WTC11 (cell line): ENCODE results near the gene KRT79. TPM values are rescaled to one million over a fixed set of nuclear protein-coding genes. Genes with fewer than 3 reads are reported as not detected.

Experiments
- ATAC-seq: fragments of 200-7000 bp; cut with Tn5 transposase; 2 replicates; pipeline ENCODE4 v1.10.0; 2021; ENCODE audit warnings: mild to moderate bottlenecking, moderate library complexity
- CTCF ChIA-PET: fragments of 300-600 bp; sonication (Branson Sonifier 250); formaldehyde crosslinking; loops from one replicate; lab custom pipeline; 2021; ENCODE audit warnings: antibody characterized with exemption; lab: Charles Lee
- POLR2A ChIA-PET: fragments of 350-600 bp; sonication (Branson Sonifier 250); formaldehyde crosslinking; loops from one replicate; lab custom pipeline; 2021; ENCODE audit warnings: antibody characterized with exemption; lab: Charles Lee
- DNase-seq: peaks from one replicate; pipeline ENCODE4 v3.0.0; 2021; ENCODE audit warnings: low spot score
- H3K27ac Mint-ChIP-seq: 2 replicates; pipeline ENCODE4 v1.8.0; 2021; ENCODE audit warnings: mixed read lengths
- H3K27me3 Mint-ChIP-seq: 2 replicates; pipeline ENCODE4 v1.8.0; 2021; ENCODE audit warnings: low read depth, mild to moderate bottlenecking, moderate library complexity, mixed read lengths
- H3K36me3 Mint-ChIP-seq: 2 replicates; pipeline ENCODE4 v1.8.0; 2021; ENCODE audit warnings: mixed read lengths
- H3K4me1 Mint-ChIP-seq: 2 replicates; pipeline ENCODE4 v1.8.0; 2022; ENCODE audit warnings: mixed read lengths
- H3K4me3 Mint-ChIP-seq: 2 replicates; pipeline ENCODE4 v1.8.0; 2021; ENCODE audit warnings: mild to moderate bottlenecking, moderate library complexity, mixed read lengths
- H3K9me3 Mint-ChIP-seq: 2 replicates; pipeline ENCODE4 v1.8.0; 2021; ENCODE audit warnings: mixed read lengths
- ATF1 ChIP-seq: sonication (generic); formaldehyde crosslinking; IDR thresholded peaks from 2 replicates; pipeline ENCODE4 v1.8.1; 2023; ENCODE audit warnings: mild to moderate bottlenecking, moderate library complexity, missing genetic modification reagents
- ELF4 ChIP-seq: sonication (generic); formaldehyde crosslinking; IDR thresholded peaks from 2 replicates; pipeline ENCODE4 v1.8.1; 2022; ENCODE audit warnings: low read depth, mild to moderate bottlenecking, moderate library complexity, missing genetic modification reagents
- FOXK1 ChIP-seq: sonication (generic); formaldehyde crosslinking; IDR thresholded peaks from 2 replicates; pipeline ENCODE4 v1.8.0; 2022; ENCODE audit warnings: mild to moderate bottlenecking, moderate library complexity, missing genetic modification reagents
- GABPB1 ChIP-seq: sonication (generic); formaldehyde crosslinking; IDR thresholded peaks from 2 replicates; pipeline ENCODE4 v1.8.1; 2023; ENCODE audit warnings: mild to moderate bottlenecking, missing genetic modification reagents
- GRHL2 ChIP-seq: fragments of 250-450 bp; sonication (Bioruptor Pico); IDR thresholded peaks from 2 replicates; pipeline ENCODE4 v1.8.0; 2022; ENCODE audit warnings: mild to moderate bottlenecking, moderate library complexity; ENCODE audit not compliant: insufficient replicate concordance, severe bottlenecking
- GTF2I ChIP-seq: fragments of 250-450 bp; sonication (Bioruptor Pico); conservative IDR thresholded peaks from 2 replicates; pipeline ENCODE4 v1.4.0; 2021; ENCODE audit warnings: mild to moderate bottlenecking
- IRF2 ChIP-seq: sonication (generic); formaldehyde crosslinking; IDR thresholded peaks from 2 replicates; pipeline ENCODE4 v1.8.0; 2022; ENCODE audit warnings: low read depth, missing genetic modification reagents, borderline replicate concordance
- NFYB ChIP-seq: sonication (generic); formaldehyde crosslinking; conservative IDR thresholded peaks from 2 replicates; pipeline ENCODE4 v1.8.0; 2022; ENCODE audit warnings: low read depth, missing genetic modification reagents
- OVOL2 ChIP-seq: fragments of 250-450 bp; sonication (Bioruptor Pico); IDR thresholded peaks from 2 replicates; pipeline ENCODE4 v1.9.0; 2021; ENCODE audit warnings: mild to moderate bottlenecking, borderline replicate concordance
- PRRX2 ChIP-seq: fragments of 250-450 bp; sonication (Bioruptor Pico); IDR thresholded peaks from 2 replicates; pipeline ENCODE4 v1.8.0; 2021; ENCODE audit warnings: mild to moderate bottlenecking
- SMAD4 ChIP-seq: sonication (generic); formaldehyde crosslinking; IDR thresholded peaks from 2 replicates; pipeline ENCODE4 v1.8.0; 2022; ENCODE audit warnings: mild to moderate bottlenecking, missing genetic modification reagents
- SP1 ChIP-seq: sonication (generic); formaldehyde crosslinking; conservative IDR thresholded peaks from 2 replicates; pipeline ENCODE4 v1.8.1; 2022; ENCODE audit warnings: missing genetic modification reagents
- TEAD1 ChIP-seq: sonication (generic); formaldehyde crosslinking; IDR thresholded peaks from 2 replicates; pipeline ENCODE4 v1.8.0; 2022; ENCODE audit warnings: mild to moderate bottlenecking, missing genetic modification reagents
- ZNF121 ChIP-seq: sonication (generic); formaldehyde crosslinking; IDR thresholded peaks from 2 replicates; pipeline ENCODE4 v1.8.0; 2023; ENCODE audit warnings: missing genetic modification reagents
- ZNF416 ChIP-seq: fragments of 250-450 bp; sonication (Bioruptor Pico); IDR thresholded peaks from 2 replicates; pipeline ENCODE4 v1.9.0; 2021; ENCODE audit warnings: mild to moderate bottlenecking, inconsistent platforms
- total RNA-seq: library from RNA; stranded (reverse); gene quantifications from 3 replicates; pipeline ENCODE4 v1.2.3, GENCODE V29; 2021
- TF ChIP-seq, protein P1 (sequence below): sonication (generic); formaldehyde crosslinking; IDR thresholded peaks from 2 replicates; pipeline ENCODE4 v1.8.1; 2023; ENCODE audit warnings: mild to moderate bottlenecking, missing genetic modification reagents, moderate library complexity
- TF ChIP-seq, protein P2 (sequence below): sonication (generic); formaldehyde crosslinking; IDR thresholded peaks from 2 replicates; pipeline ENCODE4 v1.8.0; 2022; ENCODE audit warnings: mild to moderate bottlenecking, missing genetic modification reagents
- TF ChIP-seq, protein P3 (sequence below): fragments of 200-600 bp; IDR thresholded peaks from 2 replicates; pipeline ENCODE4 v1.8.0; 2022; ENCODE audit warnings: antibody characterized with exemption
- TF ChIP-seq, protein P4 (sequence below): sonication (generic); formaldehyde crosslinking; IDR thresholded peaks from 2 replicates; pipeline ENCODE4 v1.8.1; 2022; ENCODE audit warnings: missing genetic modification reagents, borderline replicate concordance
- TF ChIP-seq, protein P5 (sequence below): sonication (generic); formaldehyde crosslinking; IDR thresholded peaks from 2 replicates; pipeline ENCODE4 v1.8.0; 2022; ENCODE audit warnings: missing genetic modification reagents
- TF ChIP-seq, protein P6 (sequence below): sonication (generic); formaldehyde crosslinking; IDR thresholded peaks from 2 replicates; pipeline ENCODE4 v1.8.1; 2023; ENCODE audit warnings: mild to moderate bottlenecking, moderate library complexity, missing genetic modification reagents
- TF ChIP-seq, protein P7 (sequence below): sonication (generic); formaldehyde crosslinking; IDR thresholded peaks from 2 replicates; pipeline ENCODE4 v1.8.1; 2023; ENCODE audit warnings: mild to moderate bottlenecking, missing genetic modification reagents, moderate library complexity

KRT79 gene
- total RNA-seq, 1 experiment from 2014 or later: not detected

DNA sequence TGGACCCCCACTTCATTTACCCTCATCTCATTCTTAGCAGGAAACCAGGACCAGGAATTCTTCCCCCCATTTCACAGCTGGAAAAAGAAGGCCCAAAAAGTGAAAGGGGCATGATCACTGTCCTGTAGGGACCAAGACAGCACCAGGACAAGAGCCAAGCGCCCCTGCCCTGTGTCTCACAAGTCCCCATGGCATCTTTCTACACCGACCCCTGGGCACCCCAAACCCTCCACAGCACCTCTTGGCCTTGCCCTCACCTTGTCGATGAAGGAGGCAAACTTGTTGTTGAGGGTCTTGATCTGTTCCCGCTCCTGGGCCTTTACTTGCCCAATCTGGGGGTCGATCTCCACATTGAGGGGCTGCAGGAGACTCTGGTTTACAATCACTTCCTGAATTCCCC lies 57.7 kb downstream of the KRT79 start:
- ATAC-seq (no peak), DNase-seq (no peak)
- H3K9me3 Mint-ChIP-seq: peaks cover under 1% of the 10 kb centered on the region; the same call in 1 of the 2 replicates
- no peaks in the 10 kb centered on the region for H3K4me1 Mint-ChIP-seq
- TF ChIP-seq SMAD4 (no peak), FOXK1 (no peak), ZNF416 (no peak), PRRX2 (CRISPR knock-in tag) (no peak), ATF1 (CRISPR knock-in tag) (no peak)
- TF ChIP-seq, protein P1, sequence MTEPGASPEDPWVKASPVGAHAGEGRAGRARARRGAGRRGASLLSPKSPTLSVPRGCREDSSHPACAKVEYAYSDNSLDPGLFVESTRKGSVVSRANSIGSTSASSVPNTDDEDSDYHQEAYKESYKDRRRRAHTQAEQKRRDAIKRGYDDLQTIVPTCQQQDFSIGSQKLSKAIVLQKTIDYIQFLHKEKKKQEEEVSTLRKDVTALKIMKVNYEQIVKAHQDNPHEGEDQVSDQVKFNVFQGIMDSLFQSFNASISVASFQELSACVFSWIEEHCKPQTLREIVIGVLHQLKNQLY: no peak
- TF ChIP-seq, protein P2, sequence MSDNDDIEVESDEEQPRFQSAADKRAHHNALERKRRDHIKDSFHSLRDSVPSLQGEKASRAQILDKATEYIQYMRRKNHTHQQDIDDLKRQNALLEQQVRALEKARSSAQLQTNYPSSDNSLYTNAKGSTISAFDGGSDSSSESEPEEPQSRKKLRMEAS (CRISPR knock-in tag): no peak
- TF ChIP-seq, protein P3, sequence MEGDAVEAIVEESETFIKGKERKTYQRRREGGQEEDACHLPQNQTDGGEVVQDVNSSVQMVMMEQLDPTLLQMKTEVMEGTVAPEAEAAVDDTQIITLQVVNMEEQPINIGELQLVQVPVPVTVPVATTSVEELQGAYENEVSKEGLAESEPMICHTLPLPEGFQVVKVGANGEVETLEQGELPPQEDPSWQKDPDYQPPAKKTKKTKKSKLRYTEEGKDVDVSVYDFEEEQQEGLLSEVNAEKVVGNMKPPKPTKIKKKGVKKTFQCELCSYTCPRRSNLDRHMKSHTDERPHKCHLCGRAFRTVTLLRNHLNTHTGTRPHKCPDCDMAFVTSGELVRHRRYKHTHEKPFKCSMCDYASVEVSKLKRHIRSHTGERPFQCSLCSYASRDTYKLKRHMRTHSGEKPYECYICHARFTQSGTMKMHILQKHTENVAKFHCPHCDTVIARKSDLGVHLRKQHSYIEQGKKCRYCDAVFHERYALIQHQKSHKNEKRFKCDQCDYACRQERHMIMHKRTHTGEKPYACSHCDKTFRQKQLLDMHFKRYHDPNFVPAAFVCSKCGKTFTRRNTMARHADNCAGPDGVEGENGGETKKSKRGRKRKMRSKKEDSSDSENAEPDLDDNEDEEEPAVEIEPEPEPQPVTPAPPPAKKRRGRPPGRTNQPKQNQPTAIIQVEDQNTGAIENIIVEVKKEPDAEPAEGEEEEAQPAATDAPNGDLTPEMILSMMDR: no peak
- TF ChIP-seq, protein P4, sequence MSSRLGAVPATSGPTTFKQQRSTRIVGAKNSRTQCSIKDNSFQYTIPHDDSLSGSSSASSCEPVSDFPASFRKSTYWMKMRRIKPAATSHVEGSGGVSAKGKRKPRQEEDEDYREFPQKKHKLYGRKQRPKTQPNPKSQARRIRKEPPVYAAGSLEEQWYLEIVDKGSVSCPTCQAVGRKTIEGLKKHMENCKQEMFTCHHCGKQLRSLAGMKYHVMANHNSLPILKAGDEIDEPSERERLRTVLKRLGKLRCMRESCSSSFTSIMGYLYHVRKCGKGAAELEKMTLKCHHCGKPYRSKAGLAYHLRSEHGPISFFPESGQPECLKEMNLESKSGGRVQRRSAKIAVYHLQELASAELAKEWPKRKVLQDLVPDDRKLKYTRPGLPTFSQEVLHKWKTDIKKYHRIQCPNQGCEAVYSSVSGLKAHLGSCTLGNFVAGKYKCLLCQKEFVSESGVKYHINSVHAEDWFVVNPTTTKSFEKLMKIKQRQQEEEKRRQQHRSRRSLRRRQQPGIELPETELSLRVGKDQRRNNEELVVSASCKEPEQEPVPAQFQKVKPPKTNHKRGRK (CRISPR knock-in tag): no peak
- TF ChIP-seq, protein P5, sequence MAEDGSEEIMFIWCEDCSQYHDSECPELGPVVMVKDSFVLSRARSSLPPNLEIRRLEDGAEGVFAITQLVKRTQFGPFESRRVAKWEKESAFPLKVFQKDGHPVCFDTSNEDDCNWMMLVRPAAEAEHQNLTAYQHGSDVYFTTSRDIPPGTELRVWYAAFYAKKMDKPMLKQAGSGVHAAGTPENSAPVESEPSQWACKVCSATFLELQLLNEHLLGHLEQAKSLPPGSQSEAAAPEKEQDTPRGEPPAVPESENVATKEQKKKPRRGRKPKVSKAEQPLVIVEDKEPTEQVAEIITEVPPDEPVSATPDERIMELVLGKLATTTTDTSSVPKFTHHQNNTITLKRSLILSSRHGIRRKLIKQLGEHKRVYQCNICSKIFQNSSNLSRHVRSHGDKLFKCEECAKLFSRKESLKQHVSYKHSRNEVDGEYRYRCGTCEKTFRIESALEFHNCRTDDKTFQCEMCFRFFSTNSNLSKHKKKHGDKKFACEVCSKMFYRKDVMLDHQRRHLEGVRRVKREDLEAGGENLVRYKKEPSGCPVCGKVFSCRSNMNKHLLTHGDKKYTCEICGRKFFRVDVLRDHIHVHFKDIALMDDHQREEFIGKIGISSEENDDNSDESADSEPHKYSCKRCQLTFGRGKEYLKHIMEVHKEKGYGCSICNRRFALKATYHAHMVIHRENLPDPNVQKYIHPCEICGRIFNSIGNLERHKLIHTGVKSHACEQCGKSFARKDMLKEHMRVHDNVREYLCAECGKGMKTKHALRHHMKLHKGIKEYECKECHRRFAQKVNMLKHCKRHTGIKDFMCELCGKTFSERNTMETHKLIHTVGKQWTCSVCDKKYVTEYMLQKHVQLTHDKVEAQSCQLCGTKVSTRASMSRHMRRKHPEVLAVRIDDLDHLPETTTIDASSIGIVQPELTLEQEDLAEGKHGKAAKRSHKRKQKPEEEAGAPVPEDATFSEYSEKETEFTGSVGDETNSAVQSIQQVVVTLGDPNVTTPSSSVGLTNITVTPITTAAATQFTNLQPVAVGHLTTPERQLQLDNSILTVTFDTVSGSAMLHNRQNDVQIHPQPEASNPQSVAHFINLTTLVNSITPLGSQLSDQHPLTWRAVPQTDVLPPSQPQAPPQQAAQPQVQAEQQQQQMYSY (CRISPR knock-in tag): no peak
- no peak overlapping the region for H3K27ac Mint-ChIP-seq
- POLR2A ChIA-PET: no interaction called here
- no peaks in the 10 kb centered on the region for H3K36me3 Mint-ChIP-seq
- CTCF ChIA-PET: interaction anchor here (1.0 kb wide), 1 partner anchor 15 kb away, joined by 3 read pairs; no protein-coding TSS in a partner anchor
- peaks cover 4% of the 10 kb centered on the region; the same call in 1 of the 2 replicates for H3K27me3 Mint-ChIP-seq
- H3K4me3 Mint-ChIP-seq: no peak overlapping the region

DNA sequence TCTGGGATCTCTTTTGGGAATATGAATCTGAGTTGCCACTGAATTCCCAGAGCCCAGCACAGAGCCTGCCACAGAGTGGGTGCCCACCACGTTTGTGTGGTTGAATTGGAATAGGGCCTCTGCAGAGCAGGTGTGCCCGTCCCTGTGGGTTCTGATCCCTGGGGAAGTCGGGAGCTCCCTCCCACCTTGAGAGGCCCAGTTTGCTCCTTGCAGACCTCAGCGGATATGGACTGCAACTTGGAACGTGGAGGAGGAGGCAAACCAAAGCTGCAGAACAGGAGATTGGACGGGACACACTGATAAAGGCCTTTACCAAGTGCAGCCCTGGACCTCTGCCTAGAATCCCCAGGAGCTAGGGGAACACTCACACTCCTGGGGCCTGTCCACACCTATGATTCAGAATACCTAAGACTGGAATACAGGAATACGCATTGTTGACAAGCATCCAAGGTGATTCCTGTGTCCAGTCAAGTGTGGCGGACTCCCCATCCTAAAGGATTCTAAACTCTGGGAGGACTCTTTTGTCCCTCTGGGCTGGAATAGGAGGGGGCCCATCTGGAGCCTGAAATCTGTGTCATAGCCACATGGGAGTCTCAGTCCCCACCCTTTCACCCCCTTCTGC lies 59.4 kb downstream of the KRT79 start:
- H3K9me3 Mint-ChIP-seq: peaks cover 8% of the 10 kb centered on the region
- ATAC-seq (no peak), DNase-seq (no peak)
- CTCF ChIA-PET: no interaction called here
- POLR2A ChIA-PET: no interaction called here
- H3K27me3 Mint-ChIP-seq: peaks cover 4% of the 10 kb centered on the region
- TF ChIP-seq, protein P6, sequence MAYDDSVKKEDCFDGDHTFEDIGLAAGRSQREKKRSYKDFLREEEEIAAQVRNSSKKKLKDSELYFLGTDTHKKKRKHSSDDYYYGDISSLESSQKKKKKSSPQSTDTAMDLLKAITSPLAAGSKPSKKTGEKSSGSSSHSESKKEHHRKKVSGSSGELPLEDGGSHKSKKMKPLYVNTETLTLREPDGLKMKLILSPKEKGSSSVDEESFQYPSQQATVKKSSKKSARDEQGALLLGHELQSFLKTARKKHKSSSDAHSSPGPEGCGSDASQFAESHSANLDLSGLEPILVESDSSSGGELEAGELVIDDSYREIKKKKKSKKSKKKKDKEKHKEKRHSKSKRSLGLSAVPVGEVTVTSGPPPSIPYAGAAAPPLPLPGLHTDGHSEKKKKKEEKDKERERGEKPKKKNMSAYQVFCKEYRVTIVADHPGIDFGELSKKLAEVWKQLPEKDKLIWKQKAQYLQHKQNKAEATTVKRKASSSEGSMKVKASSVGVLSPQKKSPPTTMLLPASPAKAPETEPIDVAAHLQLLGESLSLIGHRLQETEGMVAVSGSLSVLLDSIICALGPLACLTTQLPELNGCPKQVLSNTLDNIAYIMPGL (CRISPR knock-in tag): no peak
- no peak for TF ChIP-seq GRHL2 (CRISPR knock-in tag)
- TF ChIP-seq IRF2: no peak
- TF ChIP-seq TEAD1: no peak
- TF ChIP-seq SP1 (CRISPR knock-in tag): no peak
- TF ChIP-seq, protein P4 (CRISPR knock-in tag): no peak
- no peak for TF ChIP-seq GTF2I (CRISPR knock-in tag)
- no peak for TF ChIP-seq OVOL2 (CRISPR knock-in tag)
- TF ChIP-seq GABPB1: no peak
- TF ChIP-seq ELF4 (CRISPR knock-in tag): no peak
- no peak for TF ChIP-seq ZNF121 (CRISPR knock-in tag)
- no peak for TF ChIP-seq FOXK1
- no peak for TF ChIP-seq NFYB
- TF ChIP-seq, protein P7, sequence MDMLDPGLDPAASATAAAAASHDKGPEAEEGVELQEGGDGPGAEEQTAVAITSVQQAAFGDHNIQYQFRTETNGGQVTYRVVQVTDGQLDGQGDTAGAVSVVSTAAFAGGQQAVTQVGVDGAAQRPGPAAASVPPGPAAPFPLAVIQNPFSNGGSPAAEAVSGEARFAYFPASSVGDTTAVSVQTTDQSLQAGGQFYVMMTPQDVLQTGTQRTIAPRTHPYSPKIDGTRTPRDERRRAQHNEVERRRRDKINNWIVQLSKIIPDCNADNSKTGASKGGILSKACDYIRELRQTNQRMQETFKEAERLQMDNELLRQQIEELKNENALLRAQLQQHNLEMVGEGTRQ (CRISPR knock-in tag): no peak
- H3K4me3 Mint-ChIP-seq: no peak overlapping the region
- no peak overlapping the region for H3K27ac Mint-ChIP-seq
- H3K4me1 Mint-ChIP-seq: no peaks in the 10 kb centered on the region
- H3K36me3 Mint-ChIP-seq: no peaks in the 10 kb centered on the region
